ENCODE measurements around the gene TCEA3. TPM values are rescaled to one million over a fixed set of nuclear protein-coding genes. Genes with fewer than 3 reads are reported as not detected.

TCEA3 gene
- 0.29 to 0.87 TPM (median 0.60 TPM) in 5 replicates for total RNA-seq (2022; extraction: Qiagen RNA extraction)

DNA sequence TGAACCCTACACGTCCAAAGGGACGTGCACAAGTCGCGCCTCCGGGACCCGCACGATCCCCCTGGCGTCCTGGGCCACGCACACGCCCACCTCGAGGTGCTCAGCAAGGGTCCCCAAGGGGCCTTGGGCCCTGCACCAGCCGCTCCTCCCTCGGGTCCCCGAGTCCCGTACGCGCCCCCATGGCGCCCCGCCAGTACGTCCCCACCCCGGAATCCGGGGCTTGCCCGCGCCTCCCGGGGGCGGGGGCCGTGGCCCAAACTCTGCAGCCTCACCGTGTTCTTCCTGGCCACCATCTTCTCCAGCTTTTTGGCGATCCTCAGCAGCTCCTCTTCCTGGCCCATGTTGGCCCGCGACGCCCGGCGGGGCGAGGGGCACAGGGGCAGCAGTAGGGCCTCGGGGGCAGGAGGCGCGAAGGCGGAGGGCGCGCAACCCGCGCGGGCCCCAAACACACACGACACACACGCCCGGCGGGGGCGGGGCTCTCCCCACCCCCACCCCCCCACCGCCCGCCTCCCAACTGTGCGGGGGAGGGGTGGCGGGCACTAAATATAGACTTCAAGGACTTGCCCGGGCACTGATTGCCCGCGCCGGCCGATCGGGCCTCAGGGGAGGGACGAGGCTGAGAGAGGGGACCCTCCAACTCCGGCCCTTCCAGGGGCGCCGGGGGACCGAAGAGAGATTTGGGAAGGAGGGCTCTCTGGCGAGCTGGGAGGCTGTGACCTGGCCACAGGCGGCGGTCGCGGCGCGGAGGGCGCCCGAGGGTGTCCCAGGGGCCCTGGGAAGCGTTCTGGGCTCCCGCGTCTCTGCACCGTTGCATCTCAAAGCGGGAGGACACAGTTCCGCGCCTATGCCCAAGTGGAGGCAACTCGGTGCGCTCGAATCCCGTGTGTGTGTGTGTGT lies at the start of gene TCEA3:
Gene TCEA3, minus strand, starts transcription at position 456 of the 900 bp plus-strand sequence. Its CDS starts 115 bp downstream, at position 341.

DNA sequence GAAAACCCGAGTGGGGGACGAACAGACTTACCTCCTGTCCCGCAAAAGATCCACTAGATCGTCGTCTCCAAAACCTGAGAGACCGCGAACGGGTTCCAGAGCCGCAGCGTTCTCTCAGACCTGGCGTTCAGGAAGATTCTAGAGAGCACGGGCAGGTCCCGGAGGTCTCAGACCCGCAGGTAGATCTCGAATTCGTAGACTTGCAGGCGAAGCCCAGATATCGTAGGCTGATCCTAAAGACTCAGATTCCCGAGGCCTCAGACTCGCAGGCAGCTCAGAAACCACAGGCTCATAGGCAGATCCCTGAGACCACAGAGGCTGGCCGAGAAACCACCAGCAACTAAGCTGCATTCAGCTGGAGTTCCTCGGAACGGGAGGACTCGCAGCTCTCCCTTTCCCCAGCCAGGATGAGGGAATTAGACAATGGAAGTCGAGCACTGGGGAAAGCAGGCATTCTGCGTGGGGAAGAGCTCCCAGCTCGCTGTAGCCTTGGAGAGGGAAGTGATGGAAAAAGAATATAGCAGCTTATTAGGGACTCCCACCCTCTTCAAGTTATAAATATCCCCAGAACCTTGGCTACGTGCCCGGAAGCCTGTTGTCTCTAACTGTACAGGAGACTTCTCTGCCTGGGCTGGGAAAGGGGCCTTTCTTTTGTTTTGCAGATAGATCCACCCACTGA lies 55.1 kb downstream of the TCEA3 start, which contains the start of gene ZNF436:
Gene ZNF436, minus strand, starts transcription at position 502 of the 679 bp plus-strand sequence. CDS start 1,831 bp downstream, outside the sequence.

DNA sequence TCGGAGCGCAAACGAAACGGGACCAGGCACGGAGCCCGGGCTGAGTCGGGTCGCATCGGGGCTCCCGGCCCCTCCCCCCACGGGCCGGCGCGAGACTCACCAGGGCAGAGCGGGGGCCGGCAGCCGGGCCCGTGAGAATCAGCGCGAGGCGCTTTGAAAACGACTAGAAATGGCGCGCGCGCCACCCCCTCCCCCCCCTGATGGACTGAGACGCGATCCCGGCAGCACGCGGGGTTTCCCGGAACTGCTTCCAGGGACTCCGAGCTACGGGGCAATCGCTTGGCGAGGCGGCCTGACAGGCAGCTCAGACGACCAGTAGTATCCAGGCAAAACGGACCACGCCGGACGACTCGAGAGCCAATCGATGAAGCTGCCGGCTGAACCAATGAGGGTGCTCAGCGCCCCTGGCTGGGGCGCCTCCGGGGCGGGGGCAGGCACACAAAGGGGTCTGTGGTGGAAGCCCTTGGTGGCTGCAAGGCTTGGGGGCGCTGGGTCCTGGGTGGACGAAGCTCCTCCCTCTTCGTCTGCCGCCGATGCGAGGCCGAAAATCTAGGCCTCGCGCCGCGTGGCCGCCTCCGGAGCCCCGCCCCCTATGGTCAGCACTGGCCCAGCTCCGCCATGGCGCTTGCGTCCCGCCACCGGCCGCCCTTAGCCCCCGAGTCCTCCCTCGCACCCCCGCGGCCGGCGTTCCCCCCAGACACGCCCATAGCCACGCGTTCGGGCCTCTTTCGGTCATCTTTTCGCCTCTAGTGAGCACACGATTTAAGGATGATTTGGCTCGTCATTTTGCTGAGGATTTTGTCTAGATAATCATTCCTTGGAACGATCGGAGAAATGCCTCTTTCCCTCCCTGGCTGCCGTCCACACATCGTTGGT lies 80.2 kb downstream of the TCEA3 start, which contains the start of gene HNRNPR:
Gene HNRNPR, minus strand, starts transcription at position 174 of the 876 bp plus-strand sequence. CDS start 3,276 bp downstream, outside the sequence.

Other genes starting within 250 kb of the TCEA3 start
- gene HTR1D, start 207.2 kb downstream of the TCEA3 start, total RNA-seq (2022; extraction: Qiagen RNA extraction): 10.0 to 16.7 TPM (median 15.0 TPM) in 5 replicates
- gene HNRNPR, start 80.5 kb downstream of the TCEA3 start, total RNA-seq (2022; extraction: Qiagen RNA extraction): 167 to 191 TPM (median 180 TPM) in 5 replicates
- gene ZNF436, start 54.9 kb downstream of the TCEA3 start, total RNA-seq (2022; extraction: Qiagen RNA extraction): 5.1 to 6.1 TPM (median 5.2 TPM) in 5 replicates
- 6.2 to 7.8 TPM (median 7.2 TPM) in 5 replicates for gene ASAP3, start 59.4 kb upstream of the TCEA3 start, total RNA-seq (2022; extraction: Qiagen RNA extraction)
- gene E2F2, start 106.5 kb upstream of the TCEA3 start, total RNA-seq (2022; extraction: Qiagen RNA extraction): 2.2 to 3.3 TPM (median 2.9 TPM) in 5 replicates
- gene ID3, start 134.8 kb upstream of the TCEA3 start, total RNA-seq (2022; extraction: Qiagen RNA extraction): 258 to 365 TPM (median 315 TPM) in 5 replicates